ENCODE results near the gene GSTP1.
"Not testable (repeated sequence)": the region's sequence is repeated elsewhere in the genome, so short reads cannot be mapped to it uniquely, and the experiment has no call there.

Gene GSTP1

DNA sequence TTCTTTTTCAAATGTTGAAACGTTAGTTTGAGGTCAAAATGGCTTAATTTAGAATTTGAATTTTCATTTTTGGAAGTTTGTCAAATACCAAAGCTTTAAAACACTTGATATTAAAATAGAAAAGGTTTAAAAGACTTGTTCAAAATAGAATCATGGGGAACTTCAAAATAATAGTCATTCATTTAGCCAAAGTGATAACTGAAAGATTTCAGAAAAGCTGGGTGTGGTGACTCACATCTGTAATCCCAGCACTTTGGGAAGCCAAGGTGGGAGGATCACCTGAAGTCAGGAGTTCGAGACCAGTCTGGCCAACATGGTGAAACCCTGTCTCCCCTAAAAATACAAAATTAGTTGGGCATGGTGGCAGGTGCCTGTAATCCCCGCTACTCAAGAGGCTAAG, 10.9 kb downstream of the GSTP1 start:
- Mint-ChIP-seq H3K4me1 (ENCODE audit: low read depth) (peaks cover 3% of the 10 kb centered on the region), H3K36me3 (ENCODE audit: low read depth) (peaks cover 5% of the 10 kb centered on the region), H3K27me3 (peaks cover 15% of the 10 kb centered on the region), H3K27ac (no peak overlapping the region), H3K9me3 (no peaks in the 10 kb centered on the region), H3K4me3 (no peak overlapping the region)
- intact Hi-C loops (cut with micrococcal nuclease) = no loop called here

DNA sequence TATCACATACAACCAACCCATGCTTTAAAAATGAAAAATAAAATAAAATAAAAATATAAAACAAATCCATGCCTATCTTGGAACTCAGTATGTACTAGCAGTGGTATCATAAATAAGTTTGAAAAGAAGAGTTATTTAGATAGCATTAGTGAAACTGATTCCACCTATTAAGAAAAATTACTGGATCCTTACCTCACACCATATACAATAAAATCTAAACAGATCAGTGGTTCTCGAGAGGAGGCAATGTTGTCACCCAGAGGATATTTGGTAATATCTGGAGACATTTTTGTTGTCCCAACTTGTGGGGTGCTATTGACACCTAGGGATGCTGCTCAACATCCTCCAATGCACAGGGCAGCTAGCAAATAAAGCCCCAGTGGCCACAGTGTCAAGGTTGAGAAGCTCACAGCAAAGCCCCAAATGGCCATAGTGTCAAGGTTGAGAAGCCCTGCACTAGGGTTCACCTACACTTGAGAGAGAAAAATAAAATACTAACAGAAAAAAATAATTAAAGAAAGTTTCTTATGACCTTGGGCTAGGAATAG, 13.2 kb downstream of the GSTP1 start:
- no peak overlapping the region for H3K27ac Mint-ChIP-seq

DNA sequence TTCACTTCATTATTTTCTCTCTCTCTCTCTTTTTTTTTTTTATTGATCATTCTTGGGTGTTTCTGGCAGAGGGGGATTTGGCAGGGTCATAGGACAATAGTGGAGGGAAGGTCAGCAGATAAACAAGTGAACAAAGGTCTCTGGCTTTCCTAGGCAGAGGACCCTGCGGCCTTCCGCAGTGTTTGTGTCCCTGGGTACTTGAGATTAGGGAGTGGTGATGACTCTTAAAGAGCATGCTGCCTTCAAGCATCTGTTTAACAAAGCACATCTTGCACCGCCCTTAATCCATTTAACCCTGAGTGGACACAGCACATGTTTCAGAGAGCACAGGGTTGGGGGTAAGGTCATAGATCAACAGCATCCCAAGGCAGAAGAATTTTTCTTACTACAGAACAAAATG, 13.8 kb downstream of the GSTP1 start:
- H3K9me3 Mint-ChIP-seq; H3K27ac Mint-ChIP-seq; H3K4me3 Mint-ChIP-seq; H3K36me3 Mint-ChIP-seq (ENCODE audit: low read depth); intact Hi-C loops (cut with micrococcal nuclease): not testable (repeated sequence)
- Mint-ChIP-seq H3K27me3 (peaks cover 26% of the 10 kb centered on the region), H3K4me1 (ENCODE audit: low read depth) (peaks cover 15% of the 10 kb centered on the region)

More for the DNA sequence above, 13.2 kb downstream of the GSTP1 start:
- Mint-ChIP-seq H3K9me3 (no peaks in the 10 kb centered on the region), H3K4me3 (no peak overlapping the region), H3K36me3 (ENCODE audit: low read depth) (no peaks in the 10 kb centered on the region), H3K27me3 (peaks cover 26% of the 10 kb centered on the region), H3K4me1 (ENCODE audit: low read depth) (peaks cover 15% of the 10 kb centered on the region)
- intact Hi-C loops (cut with micrococcal nuclease) = no loop called here

DNA sequence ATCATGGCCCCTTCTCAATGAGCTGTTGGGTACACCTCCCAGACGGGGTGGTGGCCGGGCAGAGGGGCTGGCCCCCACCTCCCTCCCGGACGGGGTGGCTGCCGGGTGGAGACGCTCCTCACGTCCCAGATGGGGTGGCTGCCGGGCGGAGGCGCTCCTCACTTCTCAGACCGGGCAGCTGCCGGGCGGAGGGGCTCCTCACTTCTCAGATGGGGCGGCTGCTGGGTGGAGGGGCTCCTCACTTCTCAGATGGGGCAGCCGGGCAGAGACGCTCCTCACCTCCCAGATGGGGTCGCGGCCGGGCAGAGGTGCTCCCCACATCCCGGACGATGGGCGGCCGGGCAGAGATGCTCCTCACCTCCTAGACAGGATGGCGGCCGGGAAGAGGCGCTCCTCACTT, 14.4 kb downstream of the GSTP1 start:
- H3K36me3 Mint-ChIP-seq (ENCODE audit: low read depth); H3K9me3 Mint-ChIP-seq; H3K27ac Mint-ChIP-seq; intact Hi-C loops (cut with micrococcal nuclease); H3K4me3 Mint-ChIP-seq: not testable (repeated sequence)
- peaks cover 16% of the 10 kb centered on the region for H3K4me1 Mint-ChIP-seq (ENCODE audit: low read depth)
- H3K27me3 Mint-ChIP-seq = peaks cover 31% of the 10 kb centered on the region

DNA sequence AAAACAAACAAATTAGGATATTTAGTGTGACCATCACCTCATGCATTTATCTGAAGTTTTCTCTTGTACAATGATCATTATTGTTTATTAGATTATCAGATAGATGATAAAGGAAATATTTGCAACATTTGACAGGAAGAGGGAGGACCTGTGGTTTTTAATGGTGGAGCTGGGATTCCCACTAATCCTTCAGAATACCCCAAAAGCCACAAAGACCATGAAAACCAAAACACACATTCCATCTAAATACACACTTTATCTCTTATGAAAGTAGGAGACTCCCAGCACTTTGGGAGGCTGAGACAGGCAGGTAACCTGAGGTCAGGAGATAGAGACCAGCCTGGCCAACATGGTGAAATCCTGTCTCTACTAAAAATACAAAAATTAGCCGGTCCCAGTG, 15.5 kb downstream of the GSTP1 start:
- Mint-ChIP-seq H3K4me3 (no peak overlapping the region), H3K4me1 (ENCODE audit: low read depth) (peaks cover 20% of the 10 kb centered on the region), H3K36me3 (ENCODE audit: low read depth) (no peaks in the 10 kb centered on the region), H3K27me3 (peaks cover 30% of the 10 kb centered on the region), H3K27ac (no peak overlapping the region), H3K9me3 (no peaks in the 10 kb centered on the region)
- intact Hi-C loops (cut with micrococcal nuclease) = no loop called here

DNA sequence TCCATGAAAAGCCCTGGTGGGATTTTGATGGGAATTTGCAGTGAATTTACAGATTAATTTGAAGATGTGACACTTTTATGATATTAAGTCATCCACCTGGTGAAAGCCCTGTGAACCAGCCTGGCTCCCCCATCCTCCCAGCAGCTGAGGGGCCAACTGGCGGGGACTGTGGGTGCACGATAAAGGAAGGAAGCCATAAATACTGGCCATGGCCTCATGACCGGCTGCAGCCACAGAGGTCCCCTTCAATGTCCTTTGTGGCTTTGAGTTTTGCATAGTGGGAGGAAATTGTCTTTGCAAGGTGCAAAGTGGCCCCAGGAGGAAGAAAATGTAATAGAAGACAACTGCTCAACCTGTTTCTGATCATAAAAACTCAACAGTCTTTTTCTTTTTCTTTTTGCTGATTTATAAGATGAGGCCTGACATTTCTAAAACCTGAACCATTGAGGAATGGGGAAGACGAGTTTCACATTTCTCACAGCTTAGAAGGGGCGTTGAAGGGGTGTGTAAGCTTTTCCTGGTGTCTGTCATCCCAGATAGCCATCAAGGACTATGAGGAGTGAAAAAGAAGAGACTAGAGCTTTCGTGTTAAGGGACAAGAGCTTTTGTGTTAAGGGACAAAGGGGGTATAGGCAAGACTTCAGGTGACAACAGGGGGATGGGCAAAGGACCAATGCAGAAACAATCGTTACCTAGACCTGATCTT, 16.9 kb downstream of the GSTP1 start:
- H3K4me1 Mint-ChIP-seq (ENCODE audit: low read depth) = peaks cover 21% of the 10 kb centered on the region
- intact Hi-C loops (cut with micrococcal nuclease) = no loop called here
- no peaks in the 10 kb centered on the region for H3K9me3 Mint-ChIP-seq
- peaks cover 42% of the 10 kb centered on the region for H3K27me3 Mint-ChIP-seq
- no peak overlapping the region for H3K27ac Mint-ChIP-seq
- H3K4me3 Mint-ChIP-seq = no peak overlapping the region
- no peaks in the 10 kb centered on the region for H3K36me3 Mint-ChIP-seq (ENCODE audit: low read depth)

DNA sequence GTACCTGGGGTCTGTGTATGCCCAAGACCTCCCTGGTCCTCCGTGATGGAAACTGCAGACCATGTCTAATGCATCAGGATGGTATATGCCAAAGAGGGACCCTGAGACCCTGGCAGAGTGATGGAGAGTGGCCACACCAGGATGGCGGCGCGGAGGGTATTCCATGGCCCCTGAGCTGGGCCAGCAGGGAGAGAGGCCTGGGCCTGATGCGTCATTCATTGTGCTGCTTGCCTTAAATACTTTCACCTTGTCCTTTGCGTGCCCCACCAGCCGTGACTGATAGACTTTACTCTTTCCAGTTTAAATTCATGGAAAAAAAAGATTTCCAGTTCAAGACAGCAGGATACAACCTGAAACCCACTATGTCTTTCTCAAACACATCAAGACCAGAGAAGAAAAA, 17.5 kb downstream of the GSTP1 start:
- H3K36me3 Mint-ChIP-seq (ENCODE audit: low read depth) = no peaks in the 10 kb centered on the region
- H3K4me3 Mint-ChIP-seq = no peak overlapping the region
- peaks cover 27% of the 10 kb centered on the region for H3K4me1 Mint-ChIP-seq (ENCODE audit: low read depth)
- H3K27me3 Mint-ChIP-seq = peaks cover 46% of the 10 kb centered on the region
- H3K27ac Mint-ChIP-seq = no peak overlapping the region
- intact Hi-C loops (cut with micrococcal nuclease) = no loop called here
- H3K9me3 Mint-ChIP-seq = no peaks in the 10 kb centered on the region

DNA sequence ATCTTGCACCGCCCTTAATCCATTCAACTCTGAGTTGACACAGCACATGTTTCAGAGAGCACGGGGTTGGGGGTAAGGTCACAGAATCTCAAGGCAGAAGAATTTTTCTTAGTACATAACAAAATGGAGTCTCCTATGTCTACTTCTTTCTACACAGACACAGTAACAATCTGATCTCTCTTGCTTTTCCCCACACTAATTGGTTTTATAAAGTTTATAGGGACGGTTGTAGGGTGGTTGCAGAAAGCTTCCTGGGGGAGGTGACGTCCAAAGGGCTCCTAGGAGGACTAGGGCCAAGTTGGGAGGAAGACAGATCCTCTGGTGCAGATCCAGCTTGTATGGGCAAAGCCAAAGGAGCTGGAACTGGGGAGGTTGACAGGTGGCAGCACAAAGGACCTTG, 20.5 kb downstream of the GSTP1 start:
- intact Hi-C loops (cut with micrococcal nuclease); H3K27ac Mint-ChIP-seq; H3K9me3 Mint-ChIP-seq; H3K4me3 Mint-ChIP-seq: not testable (repeated sequence)
- H3K4me1 Mint-ChIP-seq (ENCODE audit: low read depth) = peaks cover 45% of the 10 kb centered on the region
- peaks cover 25% of the 10 kb centered on the region for H3K36me3 Mint-ChIP-seq (ENCODE audit: low read depth)
- H3K27me3 Mint-ChIP-seq = peaks cover 35% of the 10 kb centered on the region

DNA sequence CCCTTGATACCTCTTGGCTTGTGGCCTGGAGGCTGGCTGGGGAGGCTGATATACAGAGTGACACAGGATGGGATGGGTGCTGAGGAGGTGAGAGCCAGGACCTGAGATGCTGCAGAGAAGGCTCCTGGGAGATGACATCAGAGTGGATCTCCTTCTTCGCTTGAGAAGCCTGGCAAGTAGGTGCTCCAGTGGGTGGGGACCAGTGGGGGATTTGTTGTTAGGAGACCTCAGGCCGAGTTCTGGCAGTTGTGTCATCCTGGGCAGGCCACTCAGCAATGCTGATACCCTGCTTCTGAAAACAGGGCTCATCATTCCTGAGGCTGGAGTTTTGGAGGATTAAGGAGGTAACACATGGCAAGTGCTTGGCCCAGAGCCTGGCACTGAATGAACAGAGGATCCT, 21.2 kb downstream of the GSTP1 start:
- Mint-ChIP-seq H3K27me3 (peaks cover 31% of the 10 kb centered on the region), H3K4me1 (ENCODE audit: low read depth) (peaks cover 41% of the 10 kb centered on the region), H3K9me3 (no peaks in the 10 kb centered on the region), H3K27ac (no peak overlapping the region), H3K4me3 (no peak overlapping the region), H3K36me3 (ENCODE audit: low read depth) (peaks cover 32% of the 10 kb centered on the region)
- intact Hi-C loops (cut with micrococcal nuclease) = loop anchor here (5.0 kb wide), 1 partner anchor 33 kb away; no protein-coding TSS in a partner anchor

DNA sequence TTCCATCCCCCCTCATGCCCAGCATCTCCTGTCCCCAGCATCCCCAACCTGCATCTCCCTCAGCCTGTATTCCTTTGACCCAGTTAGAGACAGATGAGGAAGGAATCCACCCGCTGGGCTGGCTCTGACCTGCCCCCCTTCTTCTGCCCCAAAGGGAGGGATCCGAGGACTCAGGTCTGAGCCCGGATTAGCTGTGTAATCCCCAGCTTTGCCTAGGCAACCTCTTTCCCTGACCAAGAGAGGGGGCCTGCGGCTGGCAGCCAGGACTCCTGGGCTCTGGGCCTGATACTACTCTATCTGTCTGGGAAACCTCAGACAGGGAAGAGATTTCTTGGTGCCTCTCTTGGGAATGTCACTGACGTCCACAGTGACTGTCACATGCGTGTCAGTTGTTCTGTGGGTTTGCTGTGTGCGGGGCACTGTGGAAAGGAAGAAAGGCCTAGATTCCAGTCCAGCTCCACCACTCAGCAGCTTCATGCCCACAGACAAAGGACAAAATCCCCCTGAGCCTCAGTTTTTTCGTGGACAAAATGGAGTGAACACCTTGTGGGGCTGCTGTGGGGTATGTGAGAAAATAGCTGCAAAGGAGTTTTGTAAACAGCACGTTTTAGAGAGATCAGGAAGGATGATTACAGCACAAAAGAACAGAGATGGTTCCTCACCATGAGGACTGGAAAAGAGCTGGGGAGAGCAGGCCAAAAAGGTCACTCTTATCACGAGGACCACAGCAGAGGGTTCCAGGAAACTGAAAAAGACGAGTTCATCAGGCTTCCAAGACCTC, 21.8 kb downstream of the GSTP1 start:
- Mint-ChIP-seq H3K4me3 (peak overlapping the region; percentile 41), H3K36me3 (ENCODE audit: low read depth) (peaks cover 37% of the 10 kb centered on the region), H3K27me3 (peaks cover 28% of the 10 kb centered on the region), H3K4me1 (ENCODE audit: low read depth) (peaks cover 37% of the 10 kb centered on the region), H3K9me3 (no peaks in the 10 kb centered on the region), H3K27ac (peak overlapping the region; percentile 87)
- intact Hi-C loops (cut with micrococcal nuclease) = loop anchor here (1.0 to 5.0 kb wide), 2 partner anchors 9 to 33 kb away; no protein-coding TSS in a partner anchor

DNA sequence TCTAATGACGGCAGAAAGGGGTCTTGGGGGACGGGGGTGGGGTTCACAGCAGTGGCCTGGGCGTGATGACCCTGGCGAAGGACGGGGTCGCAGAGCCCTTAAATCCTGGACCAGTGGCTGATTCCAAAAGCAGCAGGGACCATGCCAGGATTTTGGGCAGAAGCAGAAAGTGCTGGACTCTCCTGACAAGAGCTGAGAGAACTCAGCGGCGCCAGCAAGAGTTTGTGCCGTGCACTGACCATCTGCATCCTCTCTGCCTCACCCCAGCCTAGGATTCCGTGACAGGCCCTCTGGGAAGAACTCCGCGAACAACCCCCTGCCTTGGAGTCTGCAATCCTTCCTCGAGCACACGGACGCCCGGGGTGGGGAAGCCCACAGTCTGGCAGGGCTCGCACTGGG, 22.5 kb downstream of the GSTP1 start:
- intact Hi-C loops (cut with micrococcal nuclease) = loop anchor here (1.0 to 5.0 kb wide), 2 partner anchors 8 to 34 kb away; no protein-coding TSS in a partner anchor
- peaks cover 44% of the 10 kb centered on the region for H3K36me3 Mint-ChIP-seq (ENCODE audit: low read depth)
- H3K4me3 Mint-ChIP-seq = peak overlapping the region; percentile 94
- peaks cover 30% of the 10 kb centered on the region for H3K4me1 Mint-ChIP-seq (ENCODE audit: low read depth)
- no peaks in the 10 kb centered on the region for H3K9me3 Mint-ChIP-seq
- H3K27ac Mint-ChIP-seq = peak overlapping the region; percentile 87
- H3K27me3 Mint-ChIP-seq = peaks cover 21% of the 10 kb centered on the region

DNA sequence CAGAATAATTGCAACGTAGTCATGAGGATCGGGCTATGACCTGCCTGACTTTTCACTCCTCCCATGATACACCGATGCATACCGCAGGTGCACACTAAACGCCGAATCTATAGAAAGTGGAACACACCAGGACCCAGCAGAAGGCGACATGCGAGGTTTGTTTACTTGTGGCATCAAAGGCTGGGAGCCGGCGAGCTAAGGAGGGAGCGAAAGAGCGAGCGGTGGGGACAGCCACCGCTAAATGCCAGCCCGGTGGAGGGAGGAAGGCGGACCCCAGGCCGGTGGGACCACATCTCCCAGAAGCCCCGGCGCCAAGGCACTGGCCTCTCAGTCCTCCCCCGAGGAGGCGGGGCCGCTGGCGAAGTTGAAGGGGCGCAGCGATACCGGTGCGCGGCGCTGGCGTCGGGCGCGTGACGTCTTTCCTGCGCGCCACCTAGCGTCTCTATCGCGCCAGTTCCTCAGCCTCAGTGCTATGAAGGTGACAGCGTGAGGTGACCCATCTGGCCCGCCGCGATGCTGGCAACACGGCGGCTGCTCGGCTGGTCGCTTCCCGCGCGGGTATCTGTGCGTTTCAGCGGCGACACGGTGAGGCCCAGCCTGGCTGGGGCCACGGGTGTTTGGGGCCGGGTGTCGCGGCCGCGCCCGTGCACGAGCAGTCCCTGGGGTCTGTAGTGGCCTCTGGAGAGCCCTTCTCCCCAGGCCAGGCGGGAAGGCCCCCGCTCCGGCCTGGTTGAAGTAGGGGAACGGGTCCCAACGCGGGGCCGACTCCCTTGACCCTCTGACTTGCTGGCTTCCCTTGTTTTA, 23.1 kb downstream of the GSTP1 start, which contains the start of gene NDUFV1:
Gene NDUFV1 (plus strand): TSS at position 445 of the 804 bp plus-strand sequence. CDS start 69 bp downstream, at position 514.
- H3K4me1 Mint-ChIP-seq (ENCODE audit: low read depth) = peaks cover 30% of the 10 kb centered on the region
- peak within 1 kb of the TSS; percentile 94 for H3K4me3 Mint-ChIP-seq
- intact Hi-C loops (cut with micrococcal nuclease) = loop anchor here (1.0 to 5.0 kb wide), 2 partner anchors 8 to 34 kb away; no protein-coding TSS in a partner anchor
- H3K27ac Mint-ChIP-seq = peak within 1 kb of the TSS; percentile 87
- H3K36me3 Mint-ChIP-seq (ENCODE audit: low read depth) = peaks cover 50% of the 10 kb centered on the region
- H3K27me3 Mint-ChIP-seq = peaks cover 21% of the 10 kb centered on the region
- no peaks in the 10 kb centered on the region for H3K9me3 Mint-ChIP-seq

DNA sequence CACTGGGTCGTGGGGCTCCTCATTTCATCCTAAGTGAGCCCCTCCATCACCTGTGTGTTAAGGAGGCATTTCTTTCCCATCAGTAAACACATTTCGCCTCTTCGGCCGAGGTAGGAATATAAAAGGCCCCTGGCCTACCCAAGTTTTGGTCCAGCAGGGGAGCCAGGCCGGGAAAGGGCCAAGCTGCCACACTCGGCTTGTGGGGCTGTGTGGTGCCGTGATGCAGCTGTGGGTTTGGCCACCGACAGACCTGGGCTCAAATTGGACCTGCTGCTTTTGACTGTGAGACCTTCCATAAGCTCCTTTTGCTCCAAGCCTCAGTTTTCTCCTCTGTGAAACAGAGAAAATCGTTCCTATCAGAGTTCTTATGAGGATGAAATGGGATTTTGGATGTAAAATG, 23.9 kb downstream of the GSTP1 start:
- peaks cover 32% of the 10 kb centered on the region for H3K4me1 Mint-ChIP-seq (ENCODE audit: low read depth)
- H3K9me3 Mint-ChIP-seq = no peaks in the 10 kb centered on the region
- peaks cover 21% of the 10 kb centered on the region for H3K27me3 Mint-ChIP-seq
- H3K4me3 Mint-ChIP-seq = peak overlapping the region; percentile 94
- H3K27ac Mint-ChIP-seq = peak overlapping the region; percentile 87
- H3K36me3 Mint-ChIP-seq (ENCODE audit: low read depth) = peaks cover 58% of the 10 kb centered on the region
- intact Hi-C loops (cut with micrococcal nuclease) = loop anchor here (5.0 kb wide), 1 partner anchor 35 kb away; no protein-coding TSS in a partner anchor
